Osteocyte (in vitro differentiated cells): ENCODE measurements around the gene NACC2. TPM values are rescaled to one million over a fixed set of nuclear protein-coding genes. Genes with fewer than 3 reads are reported as not detected.

Experiments
- DNase-seq: peaks from one replicate; pipeline ENCODE4 v3.0.0; 2021; ENCODE audit warnings: mixed read lengths; ENCODE audit not compliant: unreplicated experiment; ENCODE audit errors: extremely low spot score
- H3K27ac Mint-ChIP-seq: one replicate; pipeline ENCODE4 v1.8.0; 2021; ENCODE audit warnings: mild to moderate bottlenecking, mixed read lengths; ENCODE audit not compliant: unreplicated experiment
- H3K27me3 Mint-ChIP-seq: one replicate; pipeline ENCODE4 v1.8.0; 2021; ENCODE audit warnings: mixed read lengths; ENCODE audit not compliant: unreplicated experiment
- H3K36me3 Mint-ChIP-seq: one replicate; pipeline ENCODE4 v1.8.0; 2021; ENCODE audit warnings: mixed read lengths; ENCODE audit not compliant: unreplicated experiment
- H3K4me1 Mint-ChIP-seq: one replicate; pipeline ENCODE4 v1.8.0; 2021; ENCODE audit warnings: mixed read lengths; ENCODE audit not compliant: unreplicated experiment
- H3K4me3 Mint-ChIP-seq: one replicate; pipeline ENCODE4 v1.8.0; 2021; ENCODE audit warnings: mild to moderate bottlenecking, moderate library complexity, mixed read lengths; ENCODE audit not compliant: unreplicated experiment
- H3K9me3 Mint-ChIP-seq: one replicate; pipeline ENCODE4 v1.8.0; 2021; ENCODE audit warnings: mixed read lengths; ENCODE audit not compliant: unreplicated experiment
- total RNA-seq: library from RNA; stranded (reverse); gene quantifications from 2 replicates; pipeline ENCODE4 v1.2.1, GENCODE V29; 2021
- TF ChIP-seq, protein P1 (sequence below): fragments of 200-600 bp; sonication (generic); IDR thresholded peaks from 2 replicates; pipeline ENCODE4 v1.5.0; 2021; ENCODE audit warnings: antibody characterized with exemption, mild to moderate bottlenecking, moderate library complexity

NACC2 gene
- total RNA-seq, 1 donor from 2014 or later: 40.1 TPM

DNA sequence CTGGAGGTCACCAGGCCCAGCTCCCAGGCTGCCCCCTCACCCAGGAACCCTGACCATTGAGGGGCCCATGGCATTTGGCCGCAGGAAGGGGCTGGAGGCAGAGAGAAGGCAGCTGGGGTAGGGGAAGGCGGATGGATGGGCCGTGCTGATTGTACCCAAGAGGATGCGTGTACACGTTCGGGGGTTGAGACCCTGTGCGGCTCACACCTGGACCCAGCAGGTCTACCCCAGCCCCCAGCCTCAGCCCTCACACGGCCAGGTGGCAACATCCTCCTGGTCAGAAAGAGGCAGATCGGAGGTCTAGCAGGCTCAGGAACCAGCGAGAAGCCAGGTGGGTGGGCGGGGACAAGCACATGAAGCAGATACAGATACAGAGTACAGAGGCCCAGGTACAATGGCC, 33.7 kb downstream of the NACC2 start:
- Mint-ChIP-seq H3K4me3 (no peak overlapping the region), H3K36me3 (peaks cover 8% of the 10 kb centered on the region), H3K4me1 (peaks cover 31% of the 10 kb centered on the region), H3K27me3 (no peaks in the 10 kb centered on the region), H3K27ac (no peak overlapping the region), H3K9me3 (no peaks in the 10 kb centered on the region)
- TF ChIP-seq, protein P1, sequence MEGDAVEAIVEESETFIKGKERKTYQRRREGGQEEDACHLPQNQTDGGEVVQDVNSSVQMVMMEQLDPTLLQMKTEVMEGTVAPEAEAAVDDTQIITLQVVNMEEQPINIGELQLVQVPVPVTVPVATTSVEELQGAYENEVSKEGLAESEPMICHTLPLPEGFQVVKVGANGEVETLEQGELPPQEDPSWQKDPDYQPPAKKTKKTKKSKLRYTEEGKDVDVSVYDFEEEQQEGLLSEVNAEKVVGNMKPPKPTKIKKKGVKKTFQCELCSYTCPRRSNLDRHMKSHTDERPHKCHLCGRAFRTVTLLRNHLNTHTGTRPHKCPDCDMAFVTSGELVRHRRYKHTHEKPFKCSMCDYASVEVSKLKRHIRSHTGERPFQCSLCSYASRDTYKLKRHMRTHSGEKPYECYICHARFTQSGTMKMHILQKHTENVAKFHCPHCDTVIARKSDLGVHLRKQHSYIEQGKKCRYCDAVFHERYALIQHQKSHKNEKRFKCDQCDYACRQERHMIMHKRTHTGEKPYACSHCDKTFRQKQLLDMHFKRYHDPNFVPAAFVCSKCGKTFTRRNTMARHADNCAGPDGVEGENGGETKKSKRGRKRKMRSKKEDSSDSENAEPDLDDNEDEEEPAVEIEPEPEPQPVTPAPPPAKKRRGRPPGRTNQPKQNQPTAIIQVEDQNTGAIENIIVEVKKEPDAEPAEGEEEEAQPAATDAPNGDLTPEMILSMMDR: no peak
- DNase-seq: no peak

DNA sequence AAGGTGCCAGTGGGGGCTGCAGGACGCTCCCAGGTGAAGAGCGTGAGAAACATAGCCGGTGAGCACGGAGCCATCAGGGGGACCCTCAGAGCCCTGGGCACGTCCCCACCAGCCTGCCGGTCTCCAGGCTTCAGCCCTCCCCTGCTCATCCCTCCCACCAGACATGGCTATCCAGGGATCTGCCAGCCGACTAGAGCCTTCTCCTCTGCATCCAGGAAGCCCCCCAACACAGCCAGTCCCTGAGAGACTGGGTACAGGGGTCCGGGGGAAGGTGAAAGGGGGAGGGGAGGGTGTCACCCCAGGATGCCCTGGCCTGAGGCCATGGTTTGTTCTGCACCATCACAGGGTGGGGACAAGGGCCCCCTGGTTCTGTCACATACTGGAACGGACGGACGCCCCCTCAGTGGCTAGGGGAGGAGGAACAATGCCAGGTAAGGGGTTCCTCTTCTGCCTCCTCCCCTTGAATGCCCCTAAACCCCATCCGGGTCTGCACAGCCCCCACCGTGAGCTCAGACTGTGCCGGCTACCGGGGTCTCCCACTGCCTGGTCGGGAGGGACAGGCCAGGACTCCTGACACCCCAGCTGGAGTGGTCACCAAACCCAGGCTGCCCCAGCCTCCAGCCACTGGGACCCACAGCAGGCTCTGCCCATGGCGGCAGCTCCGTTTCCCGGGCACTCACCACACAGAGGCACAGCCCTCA, 34.3 kb downstream of the NACC2 start:
- H3K9me3 Mint-ChIP-seq: no peaks in the 10 kb centered on the region
- peak; percentile 81 for DNase-seq
- H3K4me3 Mint-ChIP-seq: no peak overlapping the region
- H3K36me3 Mint-ChIP-seq: peaks cover 8% of the 10 kb centered on the region
- no peak overlapping the region for H3K27ac Mint-ChIP-seq
- H3K27me3 Mint-ChIP-seq: no peaks in the 10 kb centered on the region
- peaks cover 33% of the 10 kb centered on the region for H3K4me1 Mint-ChIP-seq
- TF ChIP-seq, protein P1: no peak

DNA sequence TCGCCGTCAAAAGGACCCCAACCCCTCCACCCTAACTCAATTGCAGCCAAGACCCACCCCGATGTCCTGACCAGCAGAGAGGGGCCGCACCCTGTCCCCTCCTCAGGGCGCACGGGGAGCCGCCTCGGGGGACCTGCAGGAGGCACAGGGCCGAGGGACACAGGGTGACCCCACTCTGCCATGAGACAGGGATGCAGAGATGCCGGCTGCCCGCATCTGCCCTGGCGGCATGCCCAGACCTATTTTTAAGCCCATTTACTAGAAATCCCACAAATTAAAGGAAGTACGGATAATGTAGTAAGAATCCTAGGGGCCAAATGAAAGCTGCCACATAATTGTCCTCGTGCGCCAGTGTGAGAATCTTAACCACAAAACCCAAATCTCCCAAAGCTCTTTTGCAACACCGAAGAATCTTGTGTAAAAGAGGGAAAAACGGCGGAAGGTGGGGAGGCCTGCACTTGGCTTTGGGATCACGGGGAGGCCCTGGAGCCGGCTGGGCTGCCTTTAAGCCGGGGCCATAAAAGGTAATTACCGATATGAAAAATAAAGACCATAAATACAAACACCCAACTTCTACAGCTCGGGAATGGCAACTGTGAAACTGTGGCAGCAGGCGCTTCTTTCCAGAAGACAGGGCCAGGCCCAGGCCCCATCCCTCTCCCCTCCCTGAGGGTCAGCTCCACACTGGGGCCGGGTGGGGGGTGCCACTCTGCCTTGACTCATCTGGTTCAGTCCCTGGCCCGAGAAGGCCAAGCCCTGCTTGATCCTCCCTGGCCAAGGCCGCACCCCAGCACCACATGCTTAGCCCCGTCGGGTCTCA, 35.0 kb downstream of the NACC2 start:
- Mint-ChIP-seq H3K4me1 (peaks cover 41% of the 10 kb centered on the region), H3K27ac (peak overlapping the region; percentile 19), H3K4me3 (no peak overlapping the region), H3K27me3 (no peaks in the 10 kb centered on the region), H3K9me3 (no peaks in the 10 kb centered on the region), H3K36me3 (peaks cover 8% of the 10 kb centered on the region)
- DNase-seq: peak; percentile 74
- TF ChIP-seq, protein P1: no peak

DNA sequence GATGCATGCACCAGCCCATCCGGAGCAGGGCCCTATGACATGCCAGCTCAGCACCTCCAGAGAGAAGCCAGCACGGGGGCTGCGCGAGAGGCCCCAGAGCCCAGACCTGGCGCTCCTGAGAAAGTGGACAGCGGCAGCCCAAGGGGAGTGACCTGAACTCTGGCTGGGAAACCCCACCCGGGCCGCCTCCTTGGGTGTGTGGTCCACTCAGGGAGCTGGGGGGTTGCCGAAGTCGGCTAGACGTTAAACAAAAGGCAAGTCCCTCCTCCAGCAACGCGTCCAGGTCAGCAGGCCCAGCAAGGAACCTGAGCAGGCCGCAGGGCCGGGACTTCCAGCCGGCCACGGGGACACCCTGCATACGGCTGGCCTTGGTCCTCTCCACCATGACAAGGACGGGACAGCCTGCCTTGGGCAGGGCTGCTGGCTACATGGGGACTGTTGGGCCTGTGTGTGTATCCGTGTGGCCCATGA, 35.7 kb downstream of the NACC2 start:
- TF ChIP-seq, protein P1: no peak
- DNase-seq: peak; percentile 83
- no peaks in the 10 kb centered on the region for H3K27me3 Mint-ChIP-seq

DNA sequence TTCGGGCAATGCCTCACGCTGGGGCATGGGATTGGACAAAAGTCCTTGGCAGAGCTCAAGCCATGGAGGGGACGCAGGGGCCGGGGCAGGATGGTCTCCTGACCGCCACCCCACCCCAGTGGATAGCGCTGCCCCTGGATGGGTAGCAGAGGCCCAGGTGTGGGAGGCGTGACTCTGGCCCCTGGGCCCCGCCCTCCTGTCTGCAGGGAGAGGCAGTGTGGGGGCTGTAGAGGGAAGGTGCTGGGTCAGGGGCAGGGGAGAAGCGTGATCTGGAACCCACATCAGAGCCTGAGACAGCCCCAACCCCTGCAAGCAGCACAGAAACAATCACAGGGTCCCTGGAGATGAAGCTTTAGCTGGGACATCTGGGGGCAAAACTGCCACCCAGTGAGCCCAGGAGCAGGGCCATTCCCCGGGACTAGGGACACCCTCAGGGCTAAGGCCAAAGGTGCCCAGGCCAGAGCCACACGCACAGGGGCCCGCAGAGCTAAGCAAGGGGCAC, 36.2 kb downstream of the NACC2 start:
- TF ChIP-seq, protein P1: no peak
- no peaks in the 10 kb centered on the region for H3K9me3 Mint-ChIP-seq
- H3K4me1 Mint-ChIP-seq: peaks cover 51% of the 10 kb centered on the region
- H3K27ac Mint-ChIP-seq: no peak overlapping the region
- H3K27me3 Mint-ChIP-seq: no peaks in the 10 kb centered on the region
- no peak overlapping the region for H3K4me3 Mint-ChIP-seq
- H3K36me3 Mint-ChIP-seq: peaks cover 8% of the 10 kb centered on the region
- peak; percentile 80 for DNase-seq

More for the DNA sequence above, 35.7 kb downstream of the NACC2 start:
- Mint-ChIP-seq H3K27ac (no peak overlapping the region), H3K36me3 (peaks cover 8% of the 10 kb centered on the region), H3K4me1 (peaks cover 46% of the 10 kb centered on the region), H3K4me3 (no peak overlapping the region), H3K9me3 (no peaks in the 10 kb centered on the region)
